GM12878 (cell line): ENCODE results near the gene WDR19. TPM values are rescaled to one million over a fixed set of nuclear protein-coding genes. Genes with fewer than 3 reads are reported as not detected.

ENCODE experiments used
- ATAC-seq: fragments of 200-7000 bp; cut with Tn5 transposase; 3 replicates; pipeline ENCODE4 v1.9.1; 2020; ENCODE audit warnings: mild to moderate bottlenecking, moderate library complexity
- BruUV-seq: library from RNA; stranded (reverse); fragments of 400-500 nt; replicated peaks from 2 replicates; lab custom pipeline; 2021; lab: Mats Ljungman, UMichigan
- CTCF ChIA-PET: fragments of 300-600 bp; sonication (Branson Sonifier 250); formaldehyde crosslinking; extraction: SDS; loops from one replicate; lab custom pipeline; 2021; ENCODE audit warnings: inconsistent platforms; lab: Yijun Ruan, JAX
- POLR2A ChIA-PET: fragments of 350-600 bp; formaldehyde crosslinking; extraction: SDS; loops from one replicate; lab custom pipeline; 2021; ENCODE audit warnings: inconsistent platforms; lab: Charles Lee
- RAD21 ChIA-PET: fragments of 300-600 bp; sonication (Branson Sonifier 250); formaldehyde crosslinking; loops from one replicate; lab custom pipeline; 2023; ENCODE audit warnings: antibody characterized with exemption; ENCODE audit not compliant: unreplicated experiment; lab: Charles Lee
- SMC1A ChIA-PET: fragments of 300-600 bp; sonication (Branson Sonifier 250); formaldehyde crosslinking; loops from one replicate; lab custom pipeline; 2023; ENCODE audit not compliant: unreplicated experiment, uncharacterized antibody; lab: Charles Lee
- DNase-seq: peaks from one replicate; pipeline ENCODE4 v3.0.0-alpha.2; 2011; ENCODE audit warnings: low read depth, low spot score
- FAIRE-seq: peaks from 3 replicates; lab custom pipeline; 2011; peaks lifted over from hg19 to GRCh38; lab: Jason Lieb, UNC
- H2AFZ ChIP-seq: 2 replicates; pipeline ENCODE4 v1.6.0; 2011; ENCODE audit warnings: low read depth, low read length, control low read depth; ENCODE audit not compliant: control insufficient read depth
- H3K27ac ChIP-seq: 2 replicates; pipeline ENCODE4 v1.5.1; 2011; ENCODE audit warnings: control low read depth; ENCODE audit not compliant: control insufficient read depth, insufficient read depth
- H3K27me3 ChIP-seq, 2 experiments: replicated peaks in 1 of 2; 2 replicates each; pipeline versions ENCODE4 v1.6.0 to v1.6.1; 2011; ENCODE audit warnings: low read length in 1 of 2; ENCODE audit not compliant: control insufficient read depth in 2 of 2, insufficient read depth in 2 of 2
- H3K36me3 ChIP-seq, 2 experiments: 2 replicates each; pipeline ENCODE4 v1.5.1; 2011; ENCODE audit warnings: low read length in 1 of 2; ENCODE audit not compliant: control insufficient read depth in 2 of 2, insufficient read depth in 2 of 2
- H3K4me1 ChIP-seq: 2 replicates; pipeline ENCODE4 v1.6.1; 2011; ENCODE audit warnings: mild to moderate bottlenecking, low read length, moderate library complexity, mixed read lengths; ENCODE audit not compliant: control insufficient read depth, insufficient read depth
- H3K4me2 ChIP-seq: 2 replicates; pipeline ENCODE4 v1.6.0; 2011; ENCODE audit warnings: control low read depth; ENCODE audit not compliant: control insufficient read depth, insufficient read depth
- H3K4me3 ChIP-seq: fragments of 200-600 bp; sonication (generic); 2 replicates; pipeline ENCODE4 v1.5.1; 2016
- H3K79me2 ChIP-seq: 2 replicates; pipeline ENCODE4 v1.6.0; 2011; ENCODE audit warnings: low read length; ENCODE audit not compliant: control insufficient read depth, insufficient read depth
- H3K9ac ChIP-seq: 2 replicates; pipeline ENCODE4 v1.8.0; 2011; ENCODE audit warnings: low read length, control low read depth, mixed read lengths; ENCODE audit not compliant: control insufficient read depth, insufficient read depth
- H3K9me3 ChIP-seq: replicated peaks from 3 replicates; pipeline ENCODE4 v1.5.1; 2011; ENCODE audit warnings: mild to moderate bottlenecking, low read length; ENCODE audit not compliant: control insufficient read depth, insufficient read depth
- H4K20me1 ChIP-seq: 2 replicates; pipeline ENCODE4 v1.6.0; 2011; ENCODE audit not compliant: control insufficient read depth, insufficient read depth
- BRCA1 ChIP-seq: IDR thresholded peaks from 2 replicates; pipeline ENCODE4 v1.6.1; 2011; ENCODE audit warnings: low read depth, low read length, improper control_type of control experiment
- CHD4 ChIP-seq: fragments of 200-600 bp; sonication (generic); IDR thresholded peaks from 2 replicates; pipeline ENCODE4 v1.6.1; 2016; ENCODE audit warnings: mild to moderate bottlenecking
- FOXK2 ChIP-seq: fragments of 450-650 bp; IDR thresholded peaks from 2 replicates; pipeline ENCODE4 v1.6.1; 2017; ENCODE audit warnings: mild to moderate bottlenecking, moderate library complexity
- GABPA ChIP-seq: IDR thresholded peaks from 2 replicates; pipeline ENCODE4 v1.6.1; 2014; ENCODE audit warnings: antibody characterized with exemption, low read depth, mild to moderate bottlenecking, inconsistent platforms
- HDGF ChIP-seq: fragments of 450-650 bp; IDR thresholded peaks from 2 replicates; pipeline ENCODE4 v1.6.1; 2016; ENCODE audit warnings: antibody characterized with exemption
- NBN ChIP-seq: fragments of 450-650 bp; IDR thresholded peaks from 2 replicates; pipeline ENCODE4 v1.6.1; 2016
- NKRF ChIP-seq: fragments of 450-650 bp; conservative IDR thresholded peaks from 2 replicates; pipeline ENCODE4 v1.6.1; 2017; ENCODE audit warnings: mild to moderate bottlenecking, moderate library complexity
- RBBP5 ChIP-seq: fragments of 200-600 bp; sonication (generic); conservative IDR thresholded peaks from 2 replicates; pipeline ENCODE4 v1.6.1; 2016
- TBL1XR1 ChIP-seq: IDR thresholded peaks from 2 replicates; pipeline ENCODE4 v1.6.1; 2012; ENCODE audit warnings: low read depth, low read length, improper control_type of control experiment
- TCF3 ChIP-seq: IDR thresholded peaks from 2 replicates; pipeline ENCODE4 v1.6.1; 2012; ENCODE audit warnings: low read depth, mild to moderate bottlenecking, low read length, borderline replicate concordance; ENCODE audit not compliant: insufficient read depth
- USF2 ChIP-seq: IDR thresholded peaks from 2 replicates; pipeline ENCODE4 v1.6.1; 2011; ENCODE audit warnings: low read depth, low read length, improper control_type of control experiment, borderline replicate concordance
- YY1 ChIP-seq: IDR thresholded peaks from 2 replicates; pipeline ENCODE4 v1.6.1; 2011; ENCODE audit warnings: low read depth, mild to moderate bottlenecking, low read length
- ZNF274 ChIP-seq: IDR thresholded peaks from one replicate; pipeline ENCODE4 v1.8.0; 2011; ENCODE audit not compliant: insufficient read length, insufficient read depth
- ZNF687 ChIP-seq: fragments of 450-650 bp; IDR thresholded peaks from 2 replicates; pipeline ENCODE4 v1.6.1; 2017; ENCODE audit warnings: mild to moderate bottlenecking, moderate library complexity
- WGBS: methylation state at CpG from one replicate; pipeline ENCODE4 v1.1.6; 2016; ENCODE audit warnings: low lambda C conversion rate; ENCODE audit not compliant: insufficient replicate concordance, insufficient coverage; ENCODE audit errors: missing lambda C conversion rate; 5-methylcytosine and 5-hydroxymethylcytosine counted together
- in situ Hi-C: fragments of 300-500 bp; cut with MboI; formaldehyde crosslinking; loops from 9 replicates; pipeline ENCODE4 v1.14.3; 2018; ENCODE audit warnings: mixed read lengths
- intact Hi-C: fragments of 100-400 bp; cut with micrococcal nuclease; formaldehyde crosslinking; loops from one replicate; pipeline ENCODE4 v1.14.2; 2022; ENCODE audit not compliant: unreplicated experiment
- polyA plus RNA-seq, 11 experiments: library from polyadenylated mRNA; depleted of rRNA in 4 of 11; unstranded in 6 of 11; stranded (reverse) in 5 of 11; fragments of >200 nt; fragmentation: Nextera tagmentation in 4 of 11; fragmentation: Illumina TruSeq in 1 of 11; extraction: Ambion mirVana in 4 of 11; extraction: Trizol in 1 of 11; gene quantifications; 1 replicate in 1 of 11; 2 replicates in 10 of 11; pipeline versions ENCODE4 v1.2.1 to v1.2.3, GENCODE V29; 2011 to 2016; ENCODE audit warnings: inconsistent platforms in 2 of 11, missing spikeins in 2 of 11, low read depth in 1 of 11
- total RNA-seq, 4 experiments: library from RNA; depleted of rRNA in 3 of 4; stranded (reverse); fragments of >200 nt in 3 of 4; fragmentation: Illumina TruSeq in 1 of 4; extraction: Trizol in 1 of 4; gene quantifications; 2 replicates each; pipeline versions ENCODE4 v1.2.1 to v1.2.3, GENCODE V29; 2013 to 2021

Gene WDR19
- total and polyA plus RNA-seq, 10 of the 15 experiments (the other 5 are each of a cell fraction or from before 2014, with no cell fraction given) = 3.5 to 15.4 (median 7.3) TPM

- TF ChIP-seq ZNF687 = no peak
- TF ChIP-seq YY1 = no peak
Observed at GRCh38 chr4:39146211-39146610, 36.1 kb upstream of the WDR19 start (continued).

- ChIA-PET POLR2A (no interaction called here), RAD21 (interaction anchor here (0.7 kb wide), 1 partner anchor 251 kb away, joined by 3 read pairs; no protein-coding TSS in a partner anchor), CTCF (interaction anchor here (1.2 kb wide), 1 partner anchor 251 kb away, joined by 3 read pairs; no protein-coding TSS in a partner anchor), SMC1A (interaction anchor here (1.5 kb wide), 1 partner anchor 20 kb away, joined by 3 read pairs; no protein-coding TSS in a partner anchor)
- Histone ChIP-seq H3K9me3 (no peaks in the 10 kb centered on the region), H3K4me1 (no peaks in the 10 kb centered on the region), H3K27ac (no peak overlapping the region), H3K4me2 (no peak overlapping the region), H3K9ac (no peak overlapping the region), H3K4me3 (no peak overlapping the region), H3K27me3 (no peaks in the 10 kb centered on the region), H4K20me1 (no peaks in the 10 kb centered on the region), H3K79me2 (no peaks in the 10 kb centered on the region), H3K36me3 (no peaks in the 10 kb centered on the region), H2AFZ (no peak overlapping the region)
- FAIRE-seq = no peak
- no peak for DNase-seq
- no peak for ATAC-seq
- intact Hi-C loops = no loop called here
- in situ Hi-C loops = no loop called here
- no TSS peak for BruUV-seq
- WGBS = 97% methylated on average over 4 of the region's 4 CpGs
- no peak for TF ChIP-seq USF2
- no peak for TF ChIP-seq BRCA1
- TF ChIP-seq GABPA = no peak
- TF ChIP-seq NBN = no peak
- TF ChIP-seq HDGF = no peak
- no peak for TF ChIP-seq TBL1XR1
- TF ChIP-seq FOXK2 = no peak
- TF ChIP-seq TCF3 = no peak
- no peak for TF ChIP-seq NKRF
- TF ChIP-seq ZNF274 = no peak
- no peak for TF ChIP-seq CHD4
- TF ChIP-seq RBBP5 = no peak
Observed at GRCh38 chr4:39154009-39154408, 28.3 kb upstream of the WDR19 start.
